Parathyroid adenoma (tissue), 2 donors: ENCODE measurements around the gene CHL1.

Experiments used
- H2AFZ ChIP-seq: fragments of 300-600 bp; sonication (generic); one replicate; pipeline ENCODE4 v1.7.0; 2017; ENCODE audit warnings: antibody characterized with exemption, mild to moderate bottlenecking
- H3K27ac ChIP-seq: fragments of 300-600 bp; sonication (generic); one replicate; pipeline ENCODE4 v1.7.0; 2017
- H3K27me3 ChIP-seq: fragments of 300-600 bp; sonication (generic); one replicate; pipeline ENCODE4 v1.7.0; 2017; ENCODE audit warnings: low read length; ENCODE audit not compliant: control insufficient read depth, insufficient read depth
- H3K36me3 ChIP-seq: fragments of 300-600 bp; sonication (generic); one replicate; pipeline ENCODE4 v1.7.0; 2017; ENCODE audit warnings: low read length; ENCODE audit not compliant: control insufficient read depth, insufficient read depth
- H3K4me1 ChIP-seq: fragments of 300-600 bp; sonication (generic); one replicate; pipeline ENCODE4 v1.7.0; 2017; ENCODE audit warnings: control low read depth
- H3K4me2 ChIP-seq: fragments of 300-600 bp; sonication (generic); one replicate; pipeline ENCODE4 v1.7.0; 2017; ENCODE audit warnings: low read length
- H3K4me3 ChIP-seq: fragments of 300-600 bp; sonication (generic); one replicate; pipeline ENCODE4 v1.7.0; 2017; ENCODE audit warnings: low read depth, low read length
- H3K79me2 ChIP-seq: fragments of 300-600 bp; sonication (generic); one replicate; pipeline ENCODE4 v1.7.0; 2017; ENCODE audit warnings: control low read depth
- H3K9ac ChIP-seq: fragments of 300-600 bp; sonication (generic); one replicate; pipeline ENCODE4 v1.7.0; 2017; ENCODE audit warnings: mild to moderate bottlenecking
- H3K9me3 ChIP-seq: fragments of 300-600 bp; sonication (generic); one replicate; pipeline ENCODE4 v1.7.0; 2017; ENCODE audit warnings: low read length; ENCODE audit not compliant: control insufficient read depth
- CTCF ChIP-seq: fragments of 300-600 bp; sonication (generic); IDR thresholded peaks from one replicate; pipeline ENCODE4 v1.7.0; 2017; ENCODE audit warnings: antibody characterized with exemption, mild to moderate bottlenecking
- donor health status: primary hyperparathyroidism.

Gene CHL1

GRCh38 chr3:194001-194400, 2.6 kb upstream of the CHL1 start:
- no peaks in the 10 kb centered on the region for H3K36me3 ChIP-seq
- no peaks in the 10 kb centered on the region for H3K27me3 ChIP-seq
- H3K9me3 ChIP-seq = no peaks in the 10 kb centered on the region
- H3K4me3 ChIP-seq = no peak overlapping the region
- no peaks in the 10 kb centered on the region for H3K79me2 ChIP-seq
- H3K9ac ChIP-seq = no peak overlapping the region
- no peaks in the 10 kb centered on the region for H3K4me1 ChIP-seq
- H2AFZ ChIP-seq = no peak overlapping the region
- no peak overlapping the region for H3K27ac ChIP-seq
- no peak overlapping the region for H3K4me2 ChIP-seq
- no peak for TF ChIP-seq CTCF

GRCh38 chr3:194421-194820, 2.1 kb upstream of the CHL1 start:
- no peak overlapping the region for H3K4me2 ChIP-seq
- no peaks in the 10 kb centered on the region for H3K36me3 ChIP-seq
- no peak for TF ChIP-seq CTCF
- H3K27me3 ChIP-seq = no peaks in the 10 kb centered on the region
- H3K4me3 ChIP-seq = no peak overlapping the region
- no peaks in the 10 kb centered on the region for H3K9me3 ChIP-seq
- no peak overlapping the region for H3K27ac ChIP-seq
- H3K79me2 ChIP-seq = no peaks in the 10 kb centered on the region
- no peak overlapping the region for H3K9ac ChIP-seq
- no peaks in the 10 kb centered on the region for H3K4me1 ChIP-seq
- H2AFZ ChIP-seq = no peak overlapping the region

GRCh38 chr3:195666-196065, 897 bp upstream of the CHL1 start:
- Histone ChIP-seq H3K9me3 (no peaks in the 10 kb centered on the region), H3K79me2 (no peaks in the 10 kb centered on the region), H2AFZ (no peak overlapping the region), H3K36me3 (no peaks in the 10 kb centered on the region), H3K4me1 (no peaks in the 10 kb centered on the region), H3K4me2 (no peak overlapping the region), H3K9ac (no peak overlapping the region), H3K27ac (no peak overlapping the region), H3K4me3 (no peak overlapping the region), H3K27me3 (no peaks in the 10 kb centered on the region)
- TF ChIP-seq CTCF = no peak

- Histone ChIP-seq H3K27ac (no peak overlapping the region), H3K4me3 (peak overlapping the region; percentile 54), H3K27me3 (no peaks in the 10 kb centered on the region), H3K4me1 (no peaks in the 10 kb centered on the region), H3K9ac (no peak overlapping the region), H2AFZ (peak overlapping the region; percentile 70), H3K36me3 (no peaks in the 10 kb centered on the region), H3K9me3 (no peaks in the 10 kb centered on the region), H3K4me2 (peak overlapping the region; percentile 81), H3K79me2 (no peaks in the 10 kb centered on the region)
- TF ChIP-seq CTCF = no peak
These were observed 725 bp downstream of the CHL1 start for GRCh38 chr3:197149-197827.

GRCh38 chr3:197828-198491, 1.4 kb downstream of the CHL1 start:
- Histone ChIP-seq H3K27me3 (no peaks in the 10 kb centered on the region), H3K4me1 (no peaks in the 10 kb centered on the region), H3K36me3 (no peaks in the 10 kb centered on the region), H3K9me3 (no peaks in the 10 kb centered on the region), H3K4me3 (peak overlapping the region; percentile 54), H3K79me2 (no peaks in the 10 kb centered on the region), H3K27ac (no peak overlapping the region), H3K9ac (no peak overlapping the region), H2AFZ (peak overlapping the region; percentile 70), H3K4me2 (peak overlapping the region; percentile 81)
- TF ChIP-seq CTCF = no peak
